HCT116 (cell line): Measurements from ENCODE around the gene FAR2. TPM values are rescaled to one million over a fixed set of nuclear protein-coding genes. Genes with fewer than 3 reads are reported as not detected.

ENCODE experiments used
- ATAC-seq: fragments of 200-7000 bp; cut with Tn5 transposase; 2 replicates; pipeline ENCODE4 v1.9.1; 2020; ENCODE audit warnings: mild to moderate bottlenecking, moderate library complexity
- BruUV-seq: library from RNA; stranded (reverse); fragments of 400-500 nt; replicated peaks from 2 replicates; lab custom pipeline; 2021; lab: Mats Ljungman, UMichigan
- CTCF ChIA-PET: fragments of 300-600 bp; sonication (Branson Sonifier 250); formaldehyde crosslinking; loops from one replicate; lab custom pipeline; 2021; ENCODE audit warnings: antibody characterized with exemption; lab: Charles Lee
- POLR2A ChIA-PET: fragments of 300-600, 350-600 bp; sonication (Branson Sonifier 250); formaldehyde crosslinking; loops from one replicate; lab custom pipeline; 2021; ENCODE audit warnings: antibody characterized with exemption; lab: Charles Lee
- RAD21 ChIA-PET, 2 experiments: fragments of 300-600 bp; sonication (Branson Sonifier 250); formaldehyde crosslinking; loops; one replicate each; lab custom pipeline; 2023; ENCODE audit warnings: low total read pairs in 2 of 2; ENCODE audit not compliant: uncharacterized antibody in 2 of 2, unreplicated experiment in 2 of 2, low non-redundant PET in 1 of 2; lab: Charles Lee
- DNase-seq: peaks from one replicate; pipeline ENCODE4 v3.0.0-alpha.2; 2010; ENCODE audit warnings: low read depth, low spot score
- H2AFZ ChIP-seq: fragments of 200-600 bp; shearing (Covaris generic), sonication (generic); 2 replicates; pipeline ENCODE4 v1.6.1; 2017; ENCODE audit warnings: low read depth, mixed run types, mixed read lengths, antibody characterized with exemption, low read length; ENCODE audit not compliant: poor library complexity, severe bottlenecking
- H3K27ac ChIP-seq: 2 replicates; pipeline ENCODE4 v1.5.1; 2012; ENCODE audit warnings: low read depth, low read length
- H3K27me3 ChIP-seq: fragments of 200-600 bp; sonication (generic); 2 replicates; pipeline ENCODE4 v1.6.1; 2016; ENCODE audit warnings: mixed run types, low read length, mixed read lengths; ENCODE audit not compliant: insufficient read depth
- H3K36me3 ChIP-seq, 2 experiments: fragments of 200-500 bp in 1 of 2; fragments of 200-600 bp in 1 of 2; sonication (Bioruptor generic) in 1 of 2; sonication (generic) in 1 of 2; 2 replicates each; pipeline versions ENCODE4 v1.5.1 to v1.6.1; 2014 to 2016; ENCODE audit warnings: low read length in 2 of 2, inconsistent platforms in 1 of 2, mixed read lengths in 1 of 2, mixed run types in 1 of 2; ENCODE audit not compliant: insufficient read depth in 2 of 2, control insufficient read depth in 1 of 2
- H3K4me1 ChIP-seq, 2 experiments: fragments of 200-600 bp in 1 of 2; sonication (generic) in 1 of 2; 2 replicates each; pipeline versions ENCODE4 v1.5.1 to v1.6.1; 2012 to 2017; ENCODE audit warnings: low read length in 2 of 2, inconsistent platforms in 1 of 2, mild to moderate bottlenecking in 1 of 2, mixed read lengths in 1 of 2, mixed run types in 1 of 2, moderate library complexity in 1 of 2; ENCODE audit not compliant: insufficient read depth in 2 of 2, control insufficient read depth in 1 of 2
- H3K4me2 ChIP-seq: fragments of 200-600 bp; sonication (generic); 2 replicates; pipeline ENCODE4 v1.6.1; 2017; ENCODE audit warnings: mixed run types, low read length, mixed read lengths
- H3K4me3 ChIP-seq, 2 experiments: fragments of 200-600 bp in 1 of 2; sonication (generic) in 1 of 2; replicated peaks in 1 of 2; 2 replicates each; pipeline ENCODE4 v1.5.1; 2011 to 2016; ENCODE audit warnings: low read length in 2 of 2, control low read depth in 1 of 2, low read depth in 1 of 2, mild to moderate bottlenecking in 1 of 2, mixed read lengths in 1 of 2, mixed run types in 1 of 2
- H3K79me2 ChIP-seq: fragments of 200-600 bp; sonication (generic); 2 replicates; pipeline ENCODE4 v1.6.1; 2017; ENCODE audit warnings: mild to moderate bottlenecking, mixed run types, low read length, moderate library complexity, mixed read lengths; ENCODE audit not compliant: insufficient read depth
- H3K9ac ChIP-seq: fragments of 200-600 bp; sonication (generic); 2 replicates; pipeline ENCODE4 v1.6.1; 2016; ENCODE audit warnings: low read length, mixed read lengths
- H3K9me2 ChIP-seq: fragments of 200-600 bp; sonication (generic), shearing (Covaris generic); 2 replicates; pipeline ENCODE4 v1.6.1; 2017; ENCODE audit warnings: mixed run types, mild to moderate bottlenecking, moderate library complexity; ENCODE audit not compliant: insufficient read depth
- H3K9me3 ChIP-seq, 2 experiments: fragments of 200-500 bp in 1 of 2; fragments of 200-600 bp in 1 of 2; sonication (Bioruptor generic) in 1 of 2; sonication (generic) in 1 of 2; 2 replicates each; pipeline ENCODE4 v1.6.1; 2014 to 2017; ENCODE audit warnings: low read length in 2 of 2, mixed read lengths in 2 of 2, inconsistent platforms in 1 of 2, low read depth in 1 of 2, mild to moderate bottlenecking in 1 of 2, mixed run types in 1 of 2, moderate library complexity in 1 of 2; ENCODE audit not compliant: control insufficient read depth in 1 of 2, insufficient read depth in 1 of 2
- H4K20me1 ChIP-seq: fragments of 200-600 bp; sonication (generic), shearing (Covaris generic); 2 replicates; pipeline ENCODE4 v1.6.1; 2017; ENCODE audit warnings: mixed run types, mild to moderate bottlenecking, moderate library complexity; ENCODE audit not compliant: insufficient read depth
- ATF3 ChIP-seq: IDR thresholded peaks from 2 replicates; pipeline ENCODE4 v1.6.1; 2012
- CTCF ChIP-seq, 3 experiments: fragments of 200-600 bp in 1 of 3; sonication (generic) in 1 of 3; IDR thresholded peaks in 2 of 3; conservative IDR thresholded peaks in 1 of 3; 2 replicates each; pipeline ENCODE4 v1.5.1; 2012 to 2017; ENCODE audit warnings: low read depth in 2 of 3, low read length in 2 of 3, antibody characterized with exemption in 1 of 3, borderline replicate concordance in 1 of 3, control low read depth in 1 of 3, mild to moderate bottlenecking in 1 of 3, mixed read lengths in 1 of 3, mixed run types in 1 of 3, moderate library complexity in 1 of 3; ENCODE audit not compliant: insufficient read depth in 1 of 3
- EZH2 ChIP-seq: fragments of 200-600 bp; sonication (generic); IDR thresholded peaks from 2 replicates; pipeline ENCODE4 v1.6.1; 2017; ENCODE audit warnings: antibody characterized with exemption, mixed run types
- EZH2phosphoT487 ChIP-seq: fragments of 200-600 bp; IDR thresholded peaks from 2 replicates; pipeline ENCODE4 v1.6.1; 2018; ENCODE audit warnings: antibody characterized with exemption, borderline replicate concordance
- JUND ChIP-seq: IDR thresholded peaks from 2 replicates; pipeline ENCODE4 v1.6.1; 2012
- POLR2A ChIP-seq: IDR thresholded peaks from 2 replicates; pipeline ENCODE4 v1.7.0; 2011; ENCODE audit warnings: borderline replicate concordance; ENCODE audit not compliant: insufficient read depth, insufficient read length; ENCODE audit errors: extremely low read depth
- SIN3A ChIP-seq: IDR thresholded peaks from 2 replicates; pipeline ENCODE4 v1.6.1; 2012; ENCODE audit warnings: low read depth
- SP1 ChIP-seq: IDR thresholded peaks from 2 replicates; pipeline ENCODE4 v1.6.1; 2012; ENCODE audit warnings: low read depth
- SRF ChIP-seq: IDR thresholded peaks from 2 replicates; pipeline ENCODE4 v1.6.1; 2012; ENCODE audit warnings: low read depth
- ZNF274 ChIP-seq: fragments of 200-500 bp; sonication (Bioruptor generic); IDR thresholded peaks from 2 replicates; pipeline ENCODE4 v1.6.1; 2014; ENCODE audit warnings: mild to moderate bottlenecking, low read depth, low read length, inconsistent platforms
- intact Hi-C: fragments of 100-400 bp; cut with micrococcal nuclease; formaldehyde crosslinking; loops from 2 replicates; pipeline ENCODE4 v1.10.0; 2022
- total RNA-seq: library from RNA; stranded (reverse); gene quantifications from one replicate; pipeline ENCODE4 v1.2.1, GENCODE V29; 2021; ENCODE audit not compliant: unreplicated experiment

The FAR2 gene
- total RNA-seq, 1 experiment from 2014 or later: 9.7 TPM

GRCh38 chr12:29240441-29240840 lies 91.4 kb downstream of the FAR2 start:
- Histone ChIP-seq H3K4me3 (no peak overlapping the region), H3K36me3 (no peaks in the 10 kb centered on the region)
- POLR2A ChIA-PET: no interaction called here
- TF ChIP-seq CTCF (IDR thresholded peaks at IDR 0.05 in 2 of 3, conservative IDR thresholded peaks at IDR 0.05 in 1 of 3; ENCODE audit: borderline replicate concordance in 1 of 3, insufficient read depth in 1 of 3, low read depth in 2 of 3, low read length in 2 of 3) (no peak), ATF3 (no peak), SP1 (no peak), SIN3A (no peak), SRF (no peak), POLR2A (no peak), EZH2phosphoT487 (no peak), ZNF274 (no peak), JUND (no peak), EZH2 (no peak)
- TF ChIP-seq, all 23 proteins: peak for 0
- H2AFZ ChIP-seq: no peak overlapping the region
- H3K27ac ChIP-seq: no peak overlapping the region
- H3K9me3 ChIP-seq: no peaks in the 10 kb centered on the region
- H3K9ac ChIP-seq: no peak overlapping the region
- no peak for ATAC-seq
- intact Hi-C loops: no loop called here
- no peaks in the 10 kb centered on the region for H3K27me3 ChIP-seq
- no peaks in the 10 kb centered on the region for H4K20me1 ChIP-seq
- H3K4me2 ChIP-seq: no peak overlapping the region
- peaks cover 3 to 22% of the 10 kb centered on the region in 2 experiments; a peak in 3 of 4 replicates for H3K4me1 ChIP-seq
- no peak for DNase-seq
- H3K9me2 ChIP-seq: no peaks in the 10 kb centered on the region
- BruUV-seq: no TSS peak
- RAD21 ChIA-PET: no interaction called here
- CTCF ChIA-PET: no interaction called here
- no peaks in the 10 kb centered on the region for H3K79me2 ChIP-seq
